Keratinocyte (primary cell): ENCODE results near the gene NAA80. TPM values are rescaled to one million over a fixed set of nuclear protein-coding genes. Genes with fewer than 3 reads are reported as not detected.

Experiments
- DNase-seq: peaks from one replicate; pipeline ENCODE4 v3.0.0-alpha.2; 2011; ENCODE audit warnings: low read depth, missing footprints, low spot score
- FAIRE-seq: peaks from 2 replicates; lab custom pipeline; 2011; peaks lifted over from hg19 to GRCh38; lab: Jason Lieb, UNC
- H2AFZ ChIP-seq: 2 replicates; pipeline ENCODE4 v1.6.0; 2012; ENCODE audit warnings: low read length, control low read depth, inconsistent platforms; ENCODE audit not compliant: control insufficient read depth
- H3K27ac ChIP-seq: 2 replicates; pipeline ENCODE4 v1.5.1; 2011; ENCODE audit warnings: low read length; ENCODE audit not compliant: control insufficient read depth, insufficient read depth
- H3K27me3 ChIP-seq: 3 replicates; pipeline ENCODE4 v1.6.0; 2011; ENCODE audit warnings: low read length; ENCODE audit not compliant: control insufficient read depth, insufficient read depth; ENCODE audit errors: extremely low read depth
- H3K36me3 ChIP-seq, 2 experiments: 2 replicates in 1 of 2; 3 replicates in 1 of 2; pipeline ENCODE4 v1.5.1; 2011; ENCODE audit warnings: low read length in 2 of 2, mild to moderate bottlenecking in 1 of 2; ENCODE audit not compliant: control insufficient read depth in 2 of 2, insufficient read depth in 2 of 2; ENCODE audit errors: extremely low read depth in 1 of 2
- H3K4me1 ChIP-seq: 3 replicates; pipeline ENCODE4 v1.5.1; 2011; ENCODE audit warnings: low read length; ENCODE audit not compliant: control insufficient read depth, insufficient read depth; ENCODE audit errors: extremely low read depth
- H3K4me2 ChIP-seq: 3 replicates; pipeline ENCODE4 v1.6.0; 2011; ENCODE audit warnings: low read depth, low read length; ENCODE audit not compliant: control insufficient read depth, insufficient read depth; ENCODE audit errors: extremely low read depth
- H3K4me3 ChIP-seq, 3 experiments: fragments of 200-600 bp in 1 of 3; sonication (generic) in 1 of 3; 2 replicates in 2 of 3; 3 replicates in 1 of 3; pipeline ENCODE4 v1.5.1; 2011 to 2016; ENCODE audit warnings: low read length in 3 of 3, mild to moderate bottlenecking in 3 of 3, control low read depth in 2 of 3, inconsistent platforms in 1 of 3, low read depth in 1 of 3, mixed read lengths in 1 of 3, mixed run types in 1 of 3, moderate library complexity in 1 of 3; ENCODE audit not compliant: control insufficient read depth in 2 of 3, insufficient read depth in 2 of 3; ENCODE audit errors: extremely low read depth in 1 of 3
- H3K79me2 ChIP-seq: 2 replicates; pipeline ENCODE4 v1.6.0; 2012; ENCODE audit warnings: low read length; ENCODE audit not compliant: control insufficient read depth, insufficient read depth
- H3K9ac ChIP-seq: 3 replicates; pipeline ENCODE4 v1.6.0; 2011; ENCODE audit warnings: low read length; ENCODE audit not compliant: control insufficient read depth, insufficient read depth; ENCODE audit errors: extremely low read depth
- H3K9me1 ChIP-seq: 3 replicates; pipeline ENCODE4 v1.6.0; 2011; ENCODE audit warnings: low read length; ENCODE audit not compliant: control insufficient read depth, insufficient read depth; ENCODE audit errors: extremely low read depth
- H3K9me3 ChIP-seq: 2 replicates; pipeline ENCODE4 v1.5.1; 2012; ENCODE audit warnings: low read depth, low read length; ENCODE audit not compliant: control insufficient read depth
- H4K20me1 ChIP-seq: 3 replicates; pipeline ENCODE4 v1.6.0; 2011; ENCODE audit warnings: low read length; ENCODE audit not compliant: control insufficient read depth, insufficient read depth; ENCODE audit errors: extremely low read depth
- EZH2 ChIP-seq: IDR thresholded peaks from one replicate; pipeline ENCODE4 v1.6.1; 2012; ENCODE audit warnings: inconsistent platforms, mild to moderate bottlenecking, low read length, moderate library complexity
- dilution Hi-C: fragments of 300-500 bp; cut with MboI; formaldehyde crosslinking; loops from one replicate; pipeline ENCODE4 v1.7.0; 2020; ENCODE audit warnings: low sequenced_read_pairs; ENCODE audit not compliant: extremely low pct_ligation_motif_present
- polyA plus RNA-seq, 5 experiments: library from polyadenylated mRNA; depleted of rRNA in 3 of 5; stranded (reverse) in 3 of 5; stranded (forward) in 1 of 5; unstranded in 1 of 5; fragments of >200 nt; gene quantifications; 1 replicate in 1 of 5; 2 replicates in 3 of 5; 3 replicates in 1 of 5; pipeline versions ENCODE4 v1.2.1 to v1.2.3, GENCODE V29; 2011 to 2012; ENCODE audit warnings: missing spikeins in 2 of 5, low read depth in 1 of 5, low replicate concordance in 1 of 5
- TF ChIP-seq, protein P1 (sequence below), 3 experiments: IDR thresholded peaks in 1 of 3; conservative IDR thresholded peaks in 1 of 3; optimal IDR thresholded peaks in 1 of 3; 2 replicates in 2 of 3; 3 replicates in 1 of 3; pipeline versions ENCODE3 to v1.5.1; 2011; ENCODE audit warnings: low read length in 3 of 3, mild to moderate bottlenecking in 3 of 3, moderate library complexity in 2 of 3, control low read depth in 1 of 3, inconsistent platforms in 1 of 3; ENCODE audit not compliant: insufficient read depth in 2 of 3; ENCODE audit errors: extremely low read depth in 1 of 3

Gene NAA80
- polyA plus RNA-seq, 1 donor (not counting 4 experiments of a cell fraction or from before 2014, with no cell fraction given): 6.1 TPM

DNA sequence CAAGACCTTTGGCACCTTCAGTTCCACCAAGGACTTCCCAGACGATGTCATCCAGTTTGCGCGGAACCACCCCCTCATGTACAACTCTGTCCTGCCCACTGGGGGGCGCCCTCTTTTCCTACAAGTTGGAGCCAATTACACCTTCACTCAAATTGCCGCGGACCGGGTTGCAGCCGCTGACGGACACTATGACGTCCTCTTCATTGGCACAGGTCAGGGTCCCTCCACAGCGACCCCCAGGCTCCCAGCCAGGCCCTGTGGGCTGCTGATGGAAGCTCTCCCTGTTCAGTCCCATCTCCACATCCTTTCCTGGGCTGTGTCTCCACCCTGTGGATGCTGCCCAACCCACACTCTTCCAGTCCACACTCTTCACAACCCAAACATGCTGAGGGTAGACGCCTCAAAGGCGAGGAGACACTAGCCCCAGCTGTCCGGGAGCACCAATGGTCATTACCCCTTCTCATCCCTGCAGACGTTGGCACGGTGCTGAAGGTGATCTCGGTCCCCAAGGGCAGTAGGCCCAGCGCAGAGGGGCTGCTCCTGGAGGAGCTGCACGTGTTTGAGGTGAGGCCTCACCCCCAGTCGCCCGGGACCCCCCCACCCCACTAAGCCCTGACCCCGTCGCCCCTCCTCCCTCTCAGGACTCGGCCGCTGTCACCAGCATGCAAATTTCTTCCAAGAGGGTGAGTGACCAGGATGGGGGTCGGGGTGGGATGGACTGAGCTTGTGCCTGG, 24.7 kb downstream of the NAA80 start:
- Histone ChIP-seq H3K9me3 (no peaks in the 10 kb centered on the region), H4K20me1 (no peaks in the 10 kb centered on the region), H3K9ac (no peak overlapping the region), H3K4me2 (peak overlapping the region; percentile 2), H3K36me3 (no peaks in the 10 kb centered on the region), H3K9me1 (no peaks in the 10 kb centered on the region), H3K79me2 (no peaks in the 10 kb centered on the region), H3K27ac (no peak overlapping the region), H3K4me1 (peaks cover 16% of the 10 kb centered on the region), H3K4me3 (no peak overlapping the region), H2AFZ (no peak overlapping the region), H3K27me3 (peaks cover 40% of the 10 kb centered on the region)
- FAIRE-seq (peak; percentile 87), DNase-seq (no peak)
- dilution Hi-C loops: no loop called here
- no peak for TF ChIP-seq EZH2
- TF ChIP-seq, protein P1, sequence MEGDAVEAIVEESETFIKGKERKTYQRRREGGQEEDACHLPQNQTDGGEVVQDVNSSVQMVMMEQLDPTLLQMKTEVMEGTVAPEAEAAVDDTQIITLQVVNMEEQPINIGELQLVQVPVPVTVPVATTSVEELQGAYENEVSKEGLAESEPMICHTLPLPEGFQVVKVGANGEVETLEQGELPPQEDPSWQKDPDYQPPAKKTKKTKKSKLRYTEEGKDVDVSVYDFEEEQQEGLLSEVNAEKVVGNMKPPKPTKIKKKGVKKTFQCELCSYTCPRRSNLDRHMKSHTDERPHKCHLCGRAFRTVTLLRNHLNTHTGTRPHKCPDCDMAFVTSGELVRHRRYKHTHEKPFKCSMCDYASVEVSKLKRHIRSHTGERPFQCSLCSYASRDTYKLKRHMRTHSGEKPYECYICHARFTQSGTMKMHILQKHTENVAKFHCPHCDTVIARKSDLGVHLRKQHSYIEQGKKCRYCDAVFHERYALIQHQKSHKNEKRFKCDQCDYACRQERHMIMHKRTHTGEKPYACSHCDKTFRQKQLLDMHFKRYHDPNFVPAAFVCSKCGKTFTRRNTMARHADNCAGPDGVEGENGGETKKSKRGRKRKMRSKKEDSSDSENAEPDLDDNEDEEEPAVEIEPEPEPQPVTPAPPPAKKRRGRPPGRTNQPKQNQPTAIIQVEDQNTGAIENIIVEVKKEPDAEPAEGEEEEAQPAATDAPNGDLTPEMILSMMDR (optimal IDR thresholded peaks at IDR 0.05 in 1 of 3, IDR thresholded peaks at IDR 0.05 in 1 of 3, conservative IDR thresholded peaks at IDR 0.05 in 1 of 3; ENCODE audit: extremely low read depth in 1 of 3, insufficient read depth in 2 of 3, low read length in 3 of 3): peak in 2 of 3 experiments; percentile 88 to 89

- dilution Hi-C loops: no loop called here
- Histone ChIP-seq H3K79me2 (no peaks in the 10 kb centered on the region), H3K9ac (no peak overlapping the region), H3K4me3 (no peak overlapping the region), H2AFZ (no peak overlapping the region), H3K9me3 (no peaks in the 10 kb centered on the region), H3K9me1 (no peaks in the 10 kb centered on the region), H3K27me3 (peaks cover 40% of the 10 kb centered on the region), H3K36me3 (no peaks in the 10 kb centered on the region), H4K20me1 (no peaks in the 10 kb centered on the region), H3K4me1 (peaks cover 25% of the 10 kb centered on the region), H3K4me2 (no peak overlapping the region), H3K27ac (no peak overlapping the region)
- DNase-seq (no peak), FAIRE-seq (no peak)
- no peak for TF ChIP-seq EZH2
- TF ChIP-seq, protein P1 (optimal IDR thresholded peaks at IDR 0.05 in 1 of 3, IDR thresholded peaks at IDR 0.05 in 1 of 3, conservative IDR thresholded peaks at IDR 0.05 in 1 of 3; ENCODE audit: extremely low read depth in 1 of 3, insufficient read depth in 2 of 3, low read length in 3 of 3): no peak
These were observed 25.5 kb downstream of the NAA80 start for GRCh38 chr3:50273689-50274065.
